Natural killer cell (primary cell): ENCODE data around the gene AP1S3. TPM values are rescaled to one million over a fixed set of nuclear protein-coding genes. Genes with fewer than 3 reads are reported as not detected.

Experiments used
- ATAC-seq, 3 donors: fragments of 150-1000 bp in 2 of 3; fragments of 200-7000 bp in 1 of 3; cut with Tn5 transposase; 1 replicate in 1 of 3; 2 replicates in 2 of 3; pipeline ENCODE4 v1.10.0; 2021; ENCODE audit warnings: mild to moderate bottlenecking in 2 of 3, moderate library complexity in 2 of 3
- DNase-seq, 2 donors: peaks; one replicate each; pipeline versions ENCODE4 v3.0.0 to v3.0.0-alpha.2; 2013 to 2021; ENCODE audit warnings: mixed read lengths in 1 of 2
- H3K27ac ChIP-seq: one replicate; pipeline ENCODE4 v1.5.1; 2013; ENCODE audit warnings: mild to moderate bottlenecking, low read length
- H3K27me3 ChIP-seq: one replicate; pipeline ENCODE4 v1.6.1; 2013; ENCODE audit warnings: low read length; ENCODE audit not compliant: control insufficient read depth, insufficient read depth
- H3K36me3 ChIP-seq: one replicate; pipeline ENCODE4 v1.6.1; 2013; ENCODE audit warnings: low read length; ENCODE audit not compliant: control insufficient read depth, insufficient read depth
- H3K4me1 ChIP-seq: one replicate; pipeline ENCODE4 v1.6.1; 2013; ENCODE audit warnings: low read length; ENCODE audit not compliant: control insufficient read depth, insufficient read depth
- H3K4me3 ChIP-seq: one replicate; pipeline ENCODE4 v1.5.1; 2013; ENCODE audit warnings: low read length
- H3K9me3 ChIP-seq: one replicate; pipeline ENCODE4 v1.6.1; 2013; ENCODE audit warnings: low read length; ENCODE audit not compliant: control insufficient read depth, insufficient read depth
- H3K27ac Mint-ChIP-seq, 2 donors: one replicate each; pipeline ENCODE4 v1.8.0; 2022; ENCODE audit warnings: mild to moderate bottlenecking in 2 of 2, mixed read lengths in 2 of 2, moderate library complexity in 1 of 2
- H3K27me3 Mint-ChIP-seq, 2 donors: one replicate each; pipeline ENCODE4 v1.8.0; 2022; ENCODE audit warnings: low read depth in 2 of 2, mixed read lengths in 2 of 2
- H3K36me3 Mint-ChIP-seq: one replicate; pipeline ENCODE4 v1.8.0; 2022; ENCODE audit warnings: mixed read lengths
- H3K4me1 Mint-ChIP-seq, 2 donors: one replicate each; pipeline ENCODE4 v1.8.0; 2022; ENCODE audit warnings: mixed read lengths in 2 of 2
- H3K4me3 Mint-ChIP-seq: one replicate; pipeline ENCODE4 v1.8.0; 2022; ENCODE audit warnings: mild to moderate bottlenecking, moderate library complexity, mixed read lengths
- H3K9me3 Mint-ChIP-seq, 2 donors: one replicate each; pipeline ENCODE4 v1.8.0; 2022; ENCODE audit warnings: mixed read lengths in 2 of 2
- CTCF ChIP-seq: fragments of 200-600 bp; IDR thresholded peaks from one replicate; pipeline ENCODE4 v1.8.0; 2022; ENCODE audit warnings: antibody characterized with exemption
- WGBS: methylation state at CpG from one replicate; pipeline ENCODE4 v1.1.7; 2013; ENCODE audit warnings: missing lambda C conversion rate; ENCODE audit not compliant: insufficient coverage; 5-methylcytosine and 5-hydroxymethylcytosine counted together
- intact Hi-C: fragments of 100-400 bp; cut with micrococcal nuclease; formaldehyde crosslinking; loops from one replicate; pipeline ENCODE4 v1.14.2; 2022
- total RNA-seq, 4 donors: library from RNA; stranded (reverse); fragments of 120-200 nt in 1 of 4; gene quantifications; one replicate each; pipeline versions ENCODE4 v1.2.3 to v1.2.4, GENCODE V29; 2013 to 2022

Gene AP1S3
- total RNA-seq, 3 donors from 2014 or later (not counting 1 experiment from before 2014, with no cell fraction given), result 4.5 to 5.2 (median 5.0) TPM

GRCh38 chr2:223724861-223725260, 112.5 kb downstream of the AP1S3 start:
- ATAC-seq (no peak), DNase-seq (no peak)
- Histone ChIP-seq H3K27ac (no peak overlapping the region), H3K9me3 (no peaks in the 10 kb centered on the region), H3K36me3 (no peaks in the 10 kb centered on the region), H3K4me3 (no peak overlapping the region), H3K27me3 (no peaks in the 10 kb centered on the region), H3K4me1 (peaks cover 3% of the 10 kb centered on the region)
- Mint-ChIP-seq H3K9me3 (no peaks in the 10 kb centered on the region), H3K4me1 (peaks cover 5 to 7% of the 10 kb centered on the region in 2 donors), H3K27me3 (peaks cover 6 to 10% of the 10 kb centered on the region in 2 donors), H3K36me3 (no peaks in the 10 kb centered on the region), H3K27ac (no peak overlapping the region), H3K4me3 (no peak overlapping the region)
- WGBS, result 92% methylated on average over 4 of the region's 4 CpGs
- intact Hi-C loops, result loop anchor here (5.0 kb wide), 2 partner anchors 37 to 557 kb away; no protein-coding TSS in a partner anchor
- no peak for TF ChIP-seq CTCF

- no peak for ATAC-seq
- H3K27me3 Mint-ChIP-seq, result peaks cover 6 to 10% of the 10 kb centered on the region in 2 donors
These were observed 113.4 kb downstream of the AP1S3 start for GRCh38 chr2:223723954-223724411.

GRCh38 chr2:223722226-223722625, 115.2 kb downstream of the AP1S3 start:
- no peak for TF ChIP-seq CTCF
- Mint-ChIP-seq H3K4me3 (no peak overlapping the region), H3K27me3 (peaks cover 6 to 10% of the 10 kb centered on the region in 2 donors), H3K9me3 (no peaks in the 10 kb centered on the region), H3K4me1 (peaks cover under 1 to 1% of the 10 kb centered on the region in 2 donors), H3K27ac (no peak overlapping the region), H3K36me3 (no peaks in the 10 kb centered on the region)
- no peak for DNase-seq
- Histone ChIP-seq H3K4me3 (no peak overlapping the region), H3K9me3 (no peaks in the 10 kb centered on the region), H3K36me3 (no peaks in the 10 kb centered on the region), H3K4me1 (no peaks in the 10 kb centered on the region), H3K27ac (no peak overlapping the region), H3K27me3 (no peaks in the 10 kb centered on the region)
- intact Hi-C loops, result no loop called here
- WGBS, result 87% methylated on average over 9 of the region's 9 CpGs
- ATAC-seq, result no peak

More at GRCh38 chr2:223723954-223724411, 113.4 kb downstream of the AP1S3 start:
- H3K9me3 ChIP-seq, result no peaks in the 10 kb centered on the region
- Mint-ChIP-seq H3K9me3 (no peaks in the 10 kb centered on the region), H3K36me3 (no peaks in the 10 kb centered on the region), H3K27ac (no peak overlapping the region), H3K4me3 (no peak overlapping the region), H3K4me1 (peaks cover 5 to 7% of the 10 kb centered on the region in 2 donors)
- no peak overlapping the region for H3K27ac ChIP-seq
- DNase-seq, result no peak
- no peak overlapping the region for H3K4me3 ChIP-seq
- no peak for TF ChIP-seq CTCF
- 82% methylated on average over 5 of the region's 5 CpGs for WGBS
- no peaks in the 10 kb centered on the region for H3K36me3 ChIP-seq
- peaks cover 3% of the 10 kb centered on the region for H3K4me1 ChIP-seq
- H3K27me3 ChIP-seq, result no peaks in the 10 kb centered on the region
- intact Hi-C loops, result no loop called here

- H3K27ac Mint-ChIP-seq, result no peak overlapping the region
- WGBS, result 92% methylated on average over 5 of the region's 5 CpGs
- no peak overlapping the region for H3K4me3 Mint-ChIP-seq
- no peak for DNase-seq
- no peaks in the 10 kb centered on the region for H3K9me3 ChIP-seq
- H3K9me3 Mint-ChIP-seq, result no peaks in the 10 kb centered on the region
- H3K4me1 Mint-ChIP-seq, result no peaks in the 10 kb centered on the region
- no peak for ATAC-seq
- H3K27me3 Mint-ChIP-seq, result peaks cover 6 to 10% of the 10 kb centered on the region in 2 donors
- H3K36me3 Mint-ChIP-seq, result no peaks in the 10 kb centered on the region
- intact Hi-C loops, result no loop called here
- no peaks in the 10 kb centered on the region for H3K36me3 ChIP-seq
- no peak overlapping the region for H3K27ac ChIP-seq
- no peak for TF ChIP-seq CTCF
- H3K4me1 ChIP-seq, result no peaks in the 10 kb centered on the region
- H3K4me3 ChIP-seq, result no peak overlapping the region
- no peaks in the 10 kb centered on the region for H3K27me3 ChIP-seq
These were observed 115.6 kb downstream of the AP1S3 start for GRCh38 chr2:223721746-223722145.
